Smooth muscle cell (in vitro differentiated cells): ENCODE results near the gene POLE. TPM values are rescaled to one million over a fixed set of nuclear protein-coding genes. Genes with fewer than 3 reads are reported as not detected.

Experiments used
- DNase-seq: peaks from one replicate; lab custom pipeline; 2025; ENCODE audit not compliant: unreplicated experiment; lab: John Stamatoyannopoulos, UW
- H2AFZ ChIP-seq: fragments of 200-600 bp; sonication (generic); 2 replicates; pipeline ENCODE4 v1.6.0; 2016; ENCODE audit warnings: antibody characterized with exemption, low read depth, mild to moderate bottlenecking
- H3F3A ChIP-seq: fragments of 200-600 bp; sonication (generic); 2 replicates; pipeline ENCODE4 v1.6.0; 2017; ENCODE audit warnings: antibody characterized with exemption, low read depth
- H3K27ac ChIP-seq: fragments of 200-600 bp; sonication (generic); 2 replicates; pipeline ENCODE4 v1.5.1; 2016; ENCODE audit warnings: low read depth, mild to moderate bottlenecking
- H3K27me3 ChIP-seq: fragments of 200-600 bp; sonication (generic); 2 replicates; pipeline ENCODE4 v1.6.1; 2016; ENCODE audit warnings: low read depth, mild to moderate bottlenecking
- H3K36me3 ChIP-seq: fragments of 200-600 bp; sonication (generic); 2 replicates; pipeline ENCODE4 v1.5.1; 2016; ENCODE audit warnings: low read depth
- H3K4me1 ChIP-seq: fragments of 200-600 bp; sonication (generic); 2 replicates; pipeline ENCODE4 v1.5.1; 2016; ENCODE audit warnings: low read depth
- H3K4me2 ChIP-seq: fragments of 200-600 bp; sonication (generic); 2 replicates; pipeline ENCODE4 v1.6.0; 2016; ENCODE audit warnings: mild to moderate bottlenecking
- H3K4me3 ChIP-seq: fragments of 200-600 bp; sonication (generic); 2 replicates; pipeline ENCODE4 v1.5.1; 2016; ENCODE audit warnings: mild to moderate bottlenecking
- H3K79me2 ChIP-seq: fragments of 200-600 bp; sonication (generic); 2 replicates; pipeline ENCODE4 v1.6.0; 2016; ENCODE audit warnings: low read depth, mild to moderate bottlenecking
- H3K9ac ChIP-seq: fragments of 200-600 bp; sonication (generic); 2 replicates; pipeline ENCODE4 v1.6.0; 2016; ENCODE audit warnings: low read depth
- H3K9me3 ChIP-seq: fragments of 200-600 bp; sonication (generic); replicated peaks from 2 replicates; pipeline ENCODE4 v1.5.1; 2016; ENCODE audit warnings: low read depth
- H4K20me1 ChIP-seq: fragments of 200-600 bp; sonication (generic); 2 replicates; pipeline ENCODE4 v1.6.0; 2016; ENCODE audit warnings: low read depth
- CTCF ChIP-seq: fragments of 200-600 bp; sonication (generic); IDR thresholded peaks from 2 replicates; pipeline ENCODE4 v1.5.1; 2017; ENCODE audit warnings: borderline replicate concordance, mild to moderate bottlenecking, antibody characterized with exemption; ENCODE audit not compliant: insufficient read depth, poor library complexity, severe bottlenecking
- WGBS: methylation state at CpG from one replicate; pipeline ENCODE4 v1.1.7; 2016; ENCODE audit warnings: low lambda C conversion rate; 5-methylcytosine and 5-hydroxymethylcytosine counted together
- polyA plus RNA-seq: library from polyadenylated mRNA; unstranded; fragments of >200 nt; fragmentation: Nextera tagmentation; extraction: Ambion mirVana; gene quantifications from 2 replicates; pipeline ENCODE4 v1.2.1, GENCODE V29; 2016
- total RNA-seq: library from RNA; depleted of rRNA; stranded (reverse); fragments of >200 nt; gene quantifications from 2 replicates; pipeline ENCODE4 v1.2.3, GENCODE V29; 2014

Gene POLE
- total and polyA plus RNA-seq, 2 experiments from 2014 or later: 8.5 to 11.5 TPM

DNA sequence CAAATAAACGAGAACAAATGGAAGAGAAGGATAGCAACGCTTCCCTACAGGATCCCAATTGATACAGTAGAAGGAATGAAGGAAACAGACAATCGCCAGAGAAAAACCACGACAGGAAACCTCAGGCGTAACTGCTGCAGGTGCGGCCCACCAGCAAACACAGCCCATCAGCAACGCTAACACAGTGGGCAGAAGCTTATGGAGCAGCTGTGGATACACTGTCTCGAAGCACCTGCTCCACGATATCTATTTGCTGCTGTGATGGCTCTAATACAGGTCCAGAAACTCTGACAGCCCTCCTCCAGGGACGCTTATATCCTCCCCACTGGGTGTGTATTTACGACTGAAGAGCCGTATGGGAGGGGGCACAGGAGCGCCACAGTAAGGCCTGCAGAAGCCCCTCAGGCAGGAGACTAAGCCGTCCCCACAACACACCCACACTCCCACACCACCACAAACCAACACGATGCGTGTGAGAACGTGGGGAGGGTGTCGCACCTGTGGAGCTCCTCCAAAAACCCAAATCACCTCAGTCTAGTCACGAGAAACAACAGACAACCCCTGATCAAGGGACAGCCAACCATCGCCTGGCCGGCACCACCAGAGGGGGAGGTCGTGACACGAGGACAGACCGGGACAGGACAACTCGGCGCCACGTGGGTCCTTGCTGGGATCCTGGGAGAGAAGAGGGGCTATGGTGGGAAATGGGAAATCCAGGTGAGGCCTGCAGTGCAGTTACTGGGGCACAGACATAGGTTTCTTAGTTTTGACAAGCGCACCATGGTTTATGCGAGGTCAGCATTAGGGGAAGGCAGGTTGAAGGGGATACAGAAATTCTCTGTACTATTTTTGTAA, 24.0 kb downstream of the POLE start:
- Histone ChIP-seq H3K36me3 (no peaks in the 10 kb centered on the region), H3K4me2 (no peak overlapping the region), H4K20me1 (no peaks in the 10 kb centered on the region), H2AFZ (no peak overlapping the region), H3K9ac (no peak overlapping the region), H3K9me3 (no peaks in the 10 kb centered on the region), H3K79me2 (no peaks in the 10 kb centered on the region), H3K27ac (no peak overlapping the region), H3F3A (no peaks in the 10 kb centered on the region), H3K27me3 (no peaks in the 10 kb centered on the region), H3K4me3 (no peak overlapping the region), H3K4me1 (no peaks in the 10 kb centered on the region)
- TF ChIP-seq CTCF: no peak
- WGBS: 98% methylated on average over 29 of the region's 29 CpGs
- no peak for DNase-seq

GRCh38 chr12:132661972-132662371, 25.2 kb downstream of the POLE start:
- H3K9me3 ChIP-seq: no peaks in the 10 kb centered on the region
- no peaks in the 10 kb centered on the region for H3K27me3 ChIP-seq
- no peak overlapping the region for H3K27ac ChIP-seq
- no peak for TF ChIP-seq CTCF
- H4K20me1 ChIP-seq: no peaks in the 10 kb centered on the region
- no peaks in the 10 kb centered on the region for H3K36me3 ChIP-seq
- no peak overlapping the region for H3K4me3 ChIP-seq
- no peak for DNase-seq
- H3K4me1 ChIP-seq: no peaks in the 10 kb centered on the region
- no peak overlapping the region for H3K4me2 ChIP-seq
- H2AFZ ChIP-seq: no peak overlapping the region
- no peaks in the 10 kb centered on the region for H3F3A ChIP-seq
- H3K9ac ChIP-seq: no peak overlapping the region
- 90% methylated on average over 5 of the region's 5 CpGs for WGBS
- no peaks in the 10 kb centered on the region for H3K79me2 ChIP-seq

GRCh38 chr12:132660996-132661395, 26.1 kb downstream of the POLE start:
- H3K27me3 ChIP-seq: no peaks in the 10 kb centered on the region
- H3K4me2 ChIP-seq: no peak overlapping the region
- H3K79me2 ChIP-seq: no peaks in the 10 kb centered on the region
- DNase-seq: no peak
- no peaks in the 10 kb centered on the region for H3K36me3 ChIP-seq
- no peak overlapping the region for H3K9ac ChIP-seq
- H3K9me3 ChIP-seq: no peaks in the 10 kb centered on the region
- H3K4me1 ChIP-seq: no peaks in the 10 kb centered on the region
- H3F3A ChIP-seq: no peaks in the 10 kb centered on the region
- H4K20me1 ChIP-seq: no peaks in the 10 kb centered on the region
- no peak overlapping the region for H3K27ac ChIP-seq
- no peak overlapping the region for H2AFZ ChIP-seq
- 96% methylated on average over 11 of the region's 11 CpGs for WGBS
- H3K4me3 ChIP-seq: no peak overlapping the region
- TF ChIP-seq CTCF: no peak

DNA sequence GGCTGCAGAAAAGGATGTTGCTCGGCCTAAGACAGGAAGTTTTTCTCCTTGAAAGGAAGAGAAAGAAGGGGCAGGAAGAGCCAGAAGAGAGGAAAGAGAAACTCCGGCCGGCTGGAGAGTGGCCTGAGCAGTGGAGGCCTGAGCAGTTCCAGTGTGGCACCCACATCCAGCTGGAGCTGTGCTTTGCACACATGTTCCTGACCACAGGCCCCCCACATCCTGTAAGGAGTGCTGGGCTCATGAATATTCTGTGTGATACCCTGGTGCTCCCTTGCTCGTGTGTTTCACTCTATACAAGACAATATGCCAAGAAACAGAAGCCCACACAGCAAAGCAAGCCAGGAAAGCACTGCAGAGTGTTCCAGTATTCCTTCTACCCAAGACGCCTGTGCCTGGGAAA, 27.1 kb downstream of the POLE start:
- no peaks in the 10 kb centered on the region for H3F3A ChIP-seq

More for the DNA sequence above, 27.1 kb downstream of the POLE start:
- no peaks in the 10 kb centered on the region for H4K20me1 ChIP-seq
- H3K4me3 ChIP-seq: no peak overlapping the region
- no peaks in the 10 kb centered on the region for H3K4me1 ChIP-seq
- no peaks in the 10 kb centered on the region for H3K27me3 ChIP-seq
- H3K9me3 ChIP-seq: no peaks in the 10 kb centered on the region
- TF ChIP-seq CTCF: no peak
- DNase-seq: no peak
- H3K36me3 ChIP-seq: no peaks in the 10 kb centered on the region
- 97% methylated on average over 5 of the region's 5 CpGs for WGBS
- no peak overlapping the region for H3K27ac ChIP-seq
- H3K4me2 ChIP-seq: no peak overlapping the region
- no peaks in the 10 kb centered on the region for H3K79me2 ChIP-seq
- no peak overlapping the region for H3K9ac ChIP-seq
- H2AFZ ChIP-seq: no peak overlapping the region
